Heart left ventricle (tissue), 13 donors: ENCODE measurements around the gene RGL3.

Experiments
- CTCF ChIP-seq, 12 donors: fragments of 200-600 bp; sonication (generic) in 4 of 12; IDR thresholded peaks; one replicate each; pipeline versions ENCODE4 v1.5.0 to v1.8.0; 2018 to 2022; ENCODE audit warnings: antibody characterized with exemption in 12 of 12, mild to moderate bottlenecking in 5 of 12
- POLR2A ChIP-seq, 2 donors: fragments of 450-650 bp; IDR thresholded peaks; one replicate each; pipeline ENCODE4 v1.6.1; 2017; ENCODE audit warnings: antibody characterized with exemption in 2 of 2, mild to moderate bottlenecking in 2 of 2, moderate library complexity in 2 of 2
- donor health status: ischemic (EF 13 %, LVEDD 7.1; RV severe dilation, severe dysfunction).
- donor health status: DM: no; HTN: yes; CAD: no.
- donor health status: DM: no; HTN: no; CAD: no.
- donor health status: ischemic (EF 25% LVEDD 6.9; RV normal size, moderate dysfunction).
- donor health status: ischemic (EF 25% LVEDD 5.7; RV mildly dilated, moderate dysfunction).
- donor health status: ischemic (EF 35%, LVEDD 5.7; RV mildly dilated, moderate dysfunction).
- donor health status: nonischemic (EF 11% LVEDD 7.7; RV severe dilation, severe dysfunction).
- donor health status: DM: yes; HTN: yes; CAD: no.
- donor health status: PGD.
- donor health status: ischemic (EF 29% LVEDD 5.4; RV normal size, mild dysfunction).
- donor health status: nonischemic (EF 23%, LVEDD 6.1; RV moderate dilation, normal function).

- TF ChIP-seq CTCF (IDR thresholded peaks at IDR 0.05) (peak; percentile 36 to 72 (median 58)), POLR2A (IDR thresholded peaks at IDR 0.05) (no peak)
Observed at GRCh38 chr19:11382898-11383705, 36.0 kb downstream of the RGL3 start.
